ENCODE results near the gene MTIF3. TPM values are rescaled to one million over a fixed set of nuclear protein-coding genes. Genes with fewer than 3 reads are reported as not detected.
A peak's percentile ranks its signal among the peaks of the same experiment; 100 is the strongest.

The MTIF3 gene
- total and polyA plus RNA-seq, 12 donors: 103 to 217 (median 122) TPM

GRCh38 chr13:27415116-27415515 lies 35.2 kb downstream of the MTIF3 start:
- ATAC-seq (peak; percentile 58 to 87 (median 78)), DNase-seq (no peak)
- intact Hi-C loops (cut with DNase I): loop anchor here in 1 of 10 donors (10.0 kb wide), 1 partner anchor 50 kb away; no protein-coding TSS in a partner anchor
- Histone ChIP-seq H3K36me3 (no peaks in the 10 kb centered on the region), H3K27ac (no peak overlapping the region), H3K9me3 (peaks cover 0 to 3% (median 0%) of the 10 kb centered on the region in 11 donors), H3K4me3 (no peak overlapping the region), H3K4me1 (peaks cover 0 to 18% (median 11%) of the 10 kb centered on the region in 9 donors), H3K27me3 (peaks cover 0 to 8% (median under 1%) of the 10 kb centered on the region in 7 donors)
- WGBS, 2 donors: 39 to 64% methylated on average over 1 of the region's 1 CpG
- TF ChIP-seq CTCF (IDR thresholded peaks at IDR 0.05): no peak

GRCh38 chr13:27411341-27411740 lies 39.0 kb downstream of the MTIF3 start:
- no peak for TF ChIP-seq CTCF (IDR thresholded peaks at IDR 0.05)
- H3K9me3 ChIP-seq: peaks cover 0 to 11% (median 0%) of the 10 kb centered on the region in 11 donors
- H3K36me3 ChIP-seq: no peaks in the 10 kb centered on the region
- no peak overlapping the region for H3K27ac ChIP-seq
- WGBS, 2 donors: 56 to 68% methylated on average over 3 of the region's 3 CpGs
- no peak for ATAC-seq
- H3K4me1 ChIP-seq: peaks cover 0 to 18% (median 11%) of the 10 kb centered on the region in 9 donors
- DNase-seq: no peak
- intact Hi-C loops (cut with DNase I): loop anchor here in 1 of 10 donors (10.0 kb wide), 1 partner anchor 53 kb away; no protein-coding TSS in a partner anchor
- peaks cover 0 to 9% (median 6%) of the 10 kb centered on the region in 7 donors for H3K27me3 ChIP-seq
- H3K4me3 ChIP-seq: no peak overlapping the region

GRCh38 chr13:27409013-27409412 lies 41.4 kb downstream of the MTIF3 start:
- 93 to 96% methylated on average over 2 of the region's 2 CpGs for whole genome bisulfite sequencing, 2 donors
- Histone ChIP-seq H3K4me3 (no peak overlapping the region), H3K27me3 (peaks cover 0 to 9% (median 6%) of the 10 kb centered on the region in 7 donors), H3K36me3 (no peaks in the 10 kb centered on the region), H3K27ac (no peak overlapping the region), H3K9me3 (peaks cover 0 to 11% (median 0%) of the 10 kb centered on the region in 11 donors), H3K4me1 (peaks cover 0 to under 1% (median 0%) of the 10 kb centered on the region in 9 donors)
- intact Hi-C loops (cut with DNase I): loop anchor here in 1 of 10 donors (10.0 kb wide), 1 partner anchor 126 kb away; no protein-coding TSS in a partner anchor
- no peak for DNase-seq
- no peak for ATAC-seq
- no peak for TF ChIP-seq CTCF (IDR thresholded peaks at IDR 0.05)

GRCh38 chr13:27408074-27408473 lies 42.3 kb downstream of the MTIF3 start:
- Histone ChIP-seq H3K27me3 (peaks cover 0 to 9% (median 6%) of the 10 kb centered on the region in 7 donors), H3K27ac (no peak overlapping the region), H3K4me3 (no peak overlapping the region), H3K9me3 (peaks cover 0 to 11% (median 0%) of the 10 kb centered on the region in 11 donors), H3K36me3 (no peaks in the 10 kb centered on the region), H3K4me1 (peaks cover 0 to 9% (median 8%) of the 10 kb centered on the region in 9 donors)
- 57 to 61% methylated on average over 4 of the region's 4 CpGs for WGBS, 2 donors
- DNase-seq (no peak), ATAC-seq (peak in 1 of 8 donors; percentile 21)
- intact Hi-C loops (cut with DNase I): loop anchor here in 1 of 10 donors (10.0 kb wide), 1 partner anchor 127 kb away; no protein-coding TSS in a partner anchor
- no peak for TF ChIP-seq CTCF (IDR thresholded peaks at IDR 0.05)

Measured in heart right ventricle (tissue), 16 donors.